ENCODE results near the gene IL1RAPL2.
"Not testable (repeated sequence)": the region's sequence is repeated elsewhere in the genome, so short reads cannot be mapped to it uniquely, and the experiment has no call there.

The IL1RAPL2 gene

DNA sequence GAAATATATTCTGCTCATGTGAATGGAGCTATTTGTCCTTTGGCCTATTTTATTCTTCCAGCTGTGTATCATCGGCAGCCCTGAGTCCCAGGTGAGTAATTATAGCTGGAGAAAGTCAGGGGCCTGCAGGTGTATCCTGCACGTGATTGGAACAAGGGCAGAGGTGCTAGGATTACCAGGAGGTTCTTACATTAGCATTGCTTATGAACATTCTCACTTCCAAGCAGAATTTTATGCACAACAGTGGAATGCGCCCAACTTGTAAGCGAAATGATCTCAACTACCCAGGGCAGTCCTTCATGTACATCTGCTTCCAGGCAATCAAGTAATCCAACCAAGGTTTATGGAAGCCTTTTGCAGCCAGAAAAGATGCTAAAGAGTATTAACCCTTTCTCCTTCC lies 1187.4 kb downstream of the IL1RAPL2 start:
- DNase-seq (ENCODE audit: extremely low read depth in 1 of 2, low read depth in 1 of 2) = no peak

DNA sequence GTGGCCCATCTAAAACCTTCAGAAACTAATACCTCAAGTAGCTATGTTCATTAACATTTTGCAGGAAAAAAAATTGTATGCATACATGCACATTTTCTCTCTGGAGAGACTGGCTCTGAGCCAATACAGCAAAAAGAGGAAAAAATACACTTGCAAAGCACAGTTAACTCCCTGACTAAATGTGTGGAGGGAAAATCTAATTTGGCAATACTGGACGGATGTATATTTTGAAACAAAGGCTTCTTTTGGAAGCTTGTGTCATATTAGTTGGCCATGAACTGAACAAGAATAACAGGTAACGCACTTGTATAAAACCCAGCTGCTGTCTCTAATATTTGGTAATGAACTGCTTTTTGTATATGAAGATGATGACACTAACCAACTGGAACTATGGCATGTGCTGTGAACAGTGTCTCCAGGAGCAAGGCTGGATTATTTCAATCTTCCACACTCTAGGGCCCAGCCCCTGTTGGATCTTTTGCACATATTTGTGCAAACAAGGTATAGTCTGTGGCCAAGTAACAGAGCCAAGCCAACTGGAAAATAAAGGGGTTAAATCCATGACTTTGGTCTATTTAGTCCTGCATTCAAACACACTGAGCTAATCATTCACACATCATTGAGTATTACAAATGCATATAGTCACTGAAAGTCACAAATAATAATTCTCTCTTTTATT lies 1188.4 kb downstream of the IL1RAPL2 start:
- no peak for DNase-seq (ENCODE audit: extremely low read depth in 1 of 2, low read depth in 1 of 2)

DNA sequence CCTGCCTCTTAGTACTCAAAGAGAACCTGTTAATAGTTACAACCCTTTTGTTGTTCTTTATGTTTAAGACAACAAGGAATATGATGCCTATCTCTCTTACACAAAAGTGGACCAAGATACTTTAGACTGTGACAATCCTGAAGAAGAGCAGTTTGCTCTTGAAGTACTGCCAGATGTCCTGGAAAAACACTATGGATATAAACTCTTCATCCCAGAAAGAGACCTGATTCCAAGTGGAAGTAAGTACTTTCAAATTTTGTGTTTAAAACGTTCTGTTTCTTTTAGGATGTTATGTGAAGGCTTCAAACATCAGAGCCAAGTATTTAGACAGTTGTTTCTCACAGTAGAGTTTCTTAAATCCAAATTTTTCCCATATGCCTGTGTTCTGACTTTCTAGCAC lies 1189.1 kb downstream of the IL1RAPL2 start:
- no peak for DNase-seq (ENCODE audit: extremely low read depth in 1 of 2, low read depth in 1 of 2)

DNA sequence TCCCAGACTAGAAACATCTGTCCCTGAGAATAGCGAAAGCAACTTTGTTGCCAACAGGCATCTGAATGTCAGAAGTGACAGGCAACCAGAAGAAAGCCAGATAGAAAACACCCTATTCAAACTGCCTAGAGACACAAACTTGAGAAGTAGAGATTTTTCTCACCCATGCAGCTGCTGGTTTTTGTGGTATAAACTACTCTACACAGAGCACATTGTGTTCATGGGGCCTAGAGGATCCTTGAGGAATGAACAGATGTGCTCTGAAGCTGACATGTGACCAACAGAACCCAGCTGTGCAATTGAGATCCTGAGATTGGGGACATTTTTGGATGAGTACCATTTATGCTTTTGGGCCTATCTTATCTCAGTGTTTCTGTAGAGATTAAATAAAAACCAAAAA lies 1192.8 kb downstream of the IL1RAPL2 start:
- DNase-seq (ENCODE audit: extremely low read depth in 1 of 2, low read depth in 1 of 2) = no peak

DNA sequence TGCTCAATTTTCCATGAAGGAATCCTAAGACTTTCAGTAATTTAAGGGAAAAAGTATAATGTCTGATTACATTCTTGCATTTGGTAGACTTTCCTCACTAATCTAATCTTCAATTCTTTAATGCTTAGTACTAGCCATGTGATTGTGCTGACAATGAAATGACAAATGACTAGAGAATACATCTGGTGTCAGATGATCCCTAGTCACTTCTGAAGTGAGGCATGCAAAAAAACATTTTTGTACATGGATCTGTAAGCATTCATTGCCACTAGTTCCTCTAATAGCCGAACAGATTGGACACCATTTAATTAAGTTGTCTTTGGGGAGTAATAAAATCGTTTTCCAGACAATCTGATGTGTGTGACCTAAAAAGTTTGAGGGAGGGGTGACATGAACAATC lies 1193.6 kb downstream of the IL1RAPL2 start:
- no peak for DNase-seq (ENCODE audit: extremely low read depth in 1 of 2, low read depth in 1 of 2)

DNA sequence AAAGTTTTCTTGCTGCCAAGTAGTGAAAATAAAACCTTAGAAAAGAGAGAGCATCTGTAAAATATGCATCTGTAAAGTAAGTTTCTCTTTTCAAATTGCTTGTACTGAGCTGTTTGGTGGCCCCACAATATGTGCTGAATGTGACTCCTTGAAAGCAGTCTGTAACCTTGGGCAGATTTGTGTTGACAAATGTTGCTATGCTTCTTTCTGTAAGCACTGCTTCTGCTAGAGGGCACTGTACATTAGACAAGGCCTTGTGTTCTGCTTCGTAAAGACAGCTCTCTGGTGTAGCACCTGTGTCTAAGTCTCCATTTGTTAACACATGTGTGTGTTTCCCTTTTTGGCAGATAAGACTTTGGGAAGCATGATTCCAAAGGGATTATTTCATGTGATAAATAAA lies 1199.7 kb downstream of the IL1RAPL2 start:
- no peak for DNase-seq (ENCODE audit: extremely low read depth in 1 of 2, low read depth in 1 of 2)

DNA sequence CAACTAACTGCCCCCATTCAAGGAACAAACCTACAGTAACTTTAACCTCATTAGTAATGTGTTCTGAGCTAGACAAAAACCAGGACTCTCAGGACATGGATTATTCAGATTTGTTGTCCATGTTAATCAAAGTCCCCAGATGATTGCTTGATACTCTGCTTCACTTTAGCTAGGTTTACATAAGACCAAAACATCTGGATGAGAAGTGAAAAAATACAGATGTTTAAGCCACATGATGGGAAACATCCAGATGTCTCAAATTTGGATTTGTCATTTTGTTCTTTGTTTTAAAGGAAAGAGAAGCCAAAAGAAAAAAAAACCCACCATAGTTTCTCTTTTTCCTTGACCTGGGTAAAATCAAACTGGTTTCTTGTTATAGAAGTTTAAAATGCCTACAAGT lies 1207.8 kb downstream of the IL1RAPL2 start:
- DNase-seq (ENCODE audit: extremely low read depth in 1 of 2, low read depth in 1 of 2) = no peak

DNA sequence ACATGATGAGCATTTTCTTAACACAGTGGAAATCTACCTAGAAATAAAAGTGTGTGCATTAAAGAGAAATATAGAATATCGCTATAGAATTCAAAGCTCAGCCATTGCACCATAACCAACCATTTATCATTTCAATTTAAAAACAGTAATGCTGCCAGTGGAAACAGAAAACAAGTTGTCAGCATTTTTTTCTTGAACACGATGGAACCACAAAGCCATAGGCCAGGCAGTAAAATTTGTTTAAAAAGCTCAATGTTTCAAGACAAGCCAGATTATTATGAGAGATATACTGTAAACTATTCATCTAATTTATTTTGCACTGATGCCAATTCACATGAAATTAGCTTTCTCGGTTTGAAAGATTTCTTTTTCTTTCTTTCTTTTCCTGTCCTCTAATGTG lies 1209.7 kb downstream of the IL1RAPL2 start:
- DNase-seq (ENCODE audit: extremely low read depth in 1 of 2, low read depth in 1 of 2) = no peak

DNA sequence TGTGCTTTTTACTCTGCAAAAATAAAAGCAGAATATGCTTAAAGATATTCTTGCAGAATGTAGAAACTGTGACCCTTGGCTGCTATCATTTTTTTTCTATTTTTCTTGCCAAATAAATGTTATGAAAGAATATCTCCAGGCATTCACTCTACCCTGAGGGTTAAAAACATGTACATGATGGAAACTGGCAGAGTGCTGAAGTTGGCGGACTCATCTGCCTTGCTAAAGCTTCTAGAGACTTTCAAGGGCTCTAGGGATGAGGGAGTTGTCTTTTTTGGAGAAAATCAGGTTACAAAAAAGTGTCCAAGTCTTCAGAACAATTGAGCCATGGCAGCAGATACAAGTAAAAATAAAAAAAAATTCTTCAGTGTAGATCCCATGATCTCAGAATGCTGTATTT lies 1215.8 kb downstream of the IL1RAPL2 start:
- DNase-seq (ENCODE audit: extremely low read depth in 1 of 2, low read depth in 1 of 2) = no peak

DNA sequence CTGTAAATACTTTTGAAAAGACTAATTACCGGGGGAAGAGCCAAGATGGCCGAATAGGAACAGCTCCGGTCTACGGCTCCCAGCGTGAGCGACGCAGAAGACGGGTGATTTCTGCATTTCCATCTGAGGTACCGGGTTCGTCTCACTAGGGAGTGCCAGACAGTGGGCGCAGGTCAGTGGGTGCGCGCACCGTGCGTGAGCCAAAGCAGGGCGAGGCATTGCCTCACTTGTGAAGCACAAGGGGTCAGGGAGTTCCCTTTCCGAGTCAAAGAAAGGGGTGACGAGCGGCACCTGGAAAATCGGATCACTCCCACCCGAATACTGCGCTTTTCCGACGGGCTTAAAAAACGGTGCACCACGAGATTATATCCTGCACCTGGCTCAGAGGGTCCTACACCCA lies 1230.9 kb downstream of the IL1RAPL2 start:
- DNase-seq (ENCODE audit: extremely low read depth in 1 of 2, low read depth in 1 of 2) = not testable (repeated sequence)

DNA sequence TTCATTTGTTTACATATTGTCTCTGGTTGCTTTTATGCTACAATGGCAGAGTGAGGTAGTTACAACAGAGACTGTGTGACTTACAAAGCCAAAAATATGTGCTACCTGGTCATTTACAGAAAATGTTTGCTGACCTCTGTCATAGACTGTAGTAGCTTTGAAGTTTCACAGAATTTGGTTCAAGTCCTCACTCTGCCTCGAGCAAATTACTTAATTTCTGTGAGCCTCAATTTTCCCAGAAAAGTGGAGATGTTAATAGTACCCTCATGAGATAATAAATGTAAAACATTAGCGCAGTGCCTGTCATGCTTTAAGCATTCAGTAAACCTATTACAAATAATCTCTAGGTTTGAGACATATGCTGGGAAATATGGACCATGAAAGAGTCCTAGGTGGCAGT lies 1237.9 kb downstream of the IL1RAPL2 start:
- DNase-seq (ENCODE audit: extremely low read depth in 1 of 2, low read depth in 1 of 2) = no peak

DNA sequence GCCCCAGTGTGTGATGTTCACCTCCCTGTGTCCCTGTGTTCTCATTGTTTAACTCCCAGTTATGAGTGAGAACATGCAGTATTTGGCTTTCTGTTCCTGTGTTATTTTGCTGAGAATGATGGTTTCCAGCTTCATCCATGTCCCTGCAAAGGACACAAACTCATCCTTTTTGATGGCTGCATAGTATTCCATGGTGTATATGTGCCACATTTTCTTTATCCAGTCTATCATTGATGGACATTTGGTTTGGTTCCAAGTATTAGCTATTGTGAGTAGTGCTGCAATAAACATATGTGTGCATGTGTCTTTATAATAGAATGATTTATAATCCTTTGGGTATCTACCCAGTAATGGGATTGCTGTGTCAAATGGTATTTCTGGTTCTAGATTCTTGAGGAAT lies 1239.7 kb downstream of the IL1RAPL2 start:
- not testable (repeated sequence) for DNase-seq (ENCODE audit: extremely low read depth in 1 of 2, low read depth in 1 of 2)

DNA sequence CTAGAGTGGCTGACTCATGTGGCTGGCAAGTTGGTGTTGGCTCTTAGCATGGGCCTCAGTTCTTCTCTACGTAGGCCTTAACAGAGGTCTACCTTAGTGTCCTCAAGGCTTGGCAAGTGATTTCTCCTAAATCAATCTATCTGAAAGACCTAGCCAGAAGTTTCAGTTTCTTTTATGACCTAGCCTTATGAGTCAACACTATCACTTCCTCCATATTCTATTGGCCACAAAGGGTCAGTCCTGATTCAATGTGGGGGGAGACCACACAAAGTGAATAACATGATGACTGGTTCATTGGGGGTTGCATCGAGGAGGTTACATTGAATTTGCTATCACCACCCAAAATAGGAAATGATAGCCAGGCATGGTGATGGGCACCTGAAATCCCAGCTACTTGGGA lies 1250.5 kb downstream of the IL1RAPL2 start:
- no peak for DNase-seq (ENCODE audit: extremely low read depth in 1 of 2, low read depth in 1 of 2)

All from activated CD8-positive, alpha-beta memory T cell treated with anti-CD3 and anti-CD28 coated beads for 1 hour (primary cell).